ENCODE data around the gene IL16.
A peak's percentile ranks its signal among the peaks of the same experiment; 100 is the strongest.

Gene IL16

GRCh38 chr15:81288040-81288439, 91.4 kb downstream of the IL16 start:
- DNase-seq (ENCODE audit: insufficient read length, low spot score) = no peak
- no peak for FAIRE-seq

- DNase-seq (ENCODE audit: insufficient read length, low spot score) (no peak), FAIRE-seq (no peak)
Measured at GRCh38 chr15:81288616-81289015, 91.9 kb downstream of the IL16 start.

GRCh38 chr15:81289910-81290309, 93.2 kb downstream of the IL16 start:
- FAIRE-seq (no peak), DNase-seq (ENCODE audit: insufficient read length, low spot score) (no peak)

- DNase-seq (ENCODE audit: insufficient read length, low spot score) = no peak
Measured at GRCh38 chr15:81291916-81292522, 95.3 kb downstream of the IL16 start.

GRCh38 chr15:81292523-81293001, 95.9 kb downstream of the IL16 start:
- DNase-seq (ENCODE audit: insufficient read length, low spot score) (no peak), FAIRE-seq (no peak)

More at GRCh38 chr15:81291916-81292522, 95.3 kb downstream of the IL16 start:
- FAIRE-seq = no peak

- peak; percentile 20 for FAIRE-seq
- DNase-seq (ENCODE audit: insufficient read length, low spot score) = no peak
Measured at GRCh38 chr15:81293728-81294515, 97.2 kb downstream of the IL16 start.

- no peak for DNase-seq (ENCODE audit: insufficient read length, low spot score)
Measured at GRCh38 chr15:81294516-81294880, 97.8 kb downstream of the IL16 start.

GRCh38 chr15:81295486-81296121, 98.9 kb downstream of the IL16 start:
- FAIRE-seq = no peak
- DNase-seq (ENCODE audit: insufficient read length, low spot score) = no peak

More at GRCh38 chr15:81294516-81294880, 97.8 kb downstream of the IL16 start:
- no peak for FAIRE-seq

GRCh38 chr15:81296186-81296585, 99.5 kb downstream of the IL16 start:
- no peak for FAIRE-seq
- no peak for DNase-seq (ENCODE audit: insufficient read length, low spot score)

GRCh38 chr15:81296673-81297072, 100.0 kb downstream of the IL16 start:
- DNase-seq (ENCODE audit: insufficient read length, low spot score) (no peak), FAIRE-seq (no peak)

GRCh38 chr15:81297147-81297572, 100.5 kb downstream of the IL16 start:
- DNase-seq (ENCODE audit: insufficient read length, low spot score) (peak; percentile 22), FAIRE-seq (no peak)

- FAIRE-seq (no peak), DNase-seq (ENCODE audit: insufficient read length, low spot score) (no peak)
Measured at GRCh38 chr15:81297603-81298575, 101.2 kb downstream of the IL16 start.

GRCh38 chr15:81298611-81299010, 101.9 kb downstream of the IL16 start:
- no peak for DNase-seq (ENCODE audit: insufficient read length, low spot score)
- no peak for FAIRE-seq

- DNase-seq (ENCODE audit: insufficient read length, low spot score) (no peak), FAIRE-seq (no peak)
Measured at GRCh38 chr15:81299156-81299555, 102.5 kb downstream of the IL16 start.

GRCh38 chr15:81299630-81300273, 103.1 kb downstream of the IL16 start:
- FAIRE-seq = no peak
- no peak for DNase-seq (ENCODE audit: insufficient read length, low spot score)

GRCh38 chr15:81301385-81301784, 104.7 kb downstream of the IL16 start:
- FAIRE-seq (no peak), DNase-seq (ENCODE audit: insufficient read length, low spot score) (no peak)

GRCh38 chr15:81301815-81302399, 105.2 kb downstream of the IL16 start:
- DNase-seq (ENCODE audit: insufficient read length, low spot score) = no peak
- no peak for FAIRE-seq

- FAIRE-seq = no peak
- no peak for DNase-seq (ENCODE audit: insufficient read length, low spot score)
Measured at GRCh38 chr15:81302701-81303109, 106.0 kb downstream of the IL16 start.
